Stomach smooth muscle (tissue), 2 donors: ENCODE measurements around the gene RALB.

ENCODE experiments used
- H3K27ac ChIP-seq: one replicate; pipeline ENCODE4 v1.7.0; 2013; ENCODE audit warnings: mild to moderate bottlenecking, low read length, inconsistent platforms
- H3K27me3 ChIP-seq, 2 donors: one replicate each; pipeline ENCODE4 v1.7.0; 2013; ENCODE audit warnings: low read length in 2 of 2; ENCODE audit not compliant: insufficient read depth in 2 of 2, control insufficient read depth in 1 of 2
- H3K36me3 ChIP-seq, 2 donors: one replicate each; pipeline ENCODE4 v1.7.0; 2013; ENCODE audit warnings: low read length in 2 of 2; ENCODE audit not compliant: control insufficient read depth in 2 of 2, insufficient read depth in 2 of 2
- H3K4me1 ChIP-seq: one replicate; pipeline ENCODE4 v1.7.0; 2013; ENCODE audit warnings: low read length; ENCODE audit not compliant: control insufficient read depth, insufficient read depth
- H3K4me3 ChIP-seq, 2 donors: one replicate each; pipeline ENCODE4 v1.7.0; 2013; ENCODE audit warnings: low read length in 2 of 2
- H3K9ac ChIP-seq, 2 donors: one replicate each; pipeline ENCODE4 v1.7.0; 2013; ENCODE audit warnings: low read length in 2 of 2, mild to moderate bottlenecking in 1 of 2
- H3K9me3 ChIP-seq, 2 donors: one replicate each; pipeline ENCODE4 v1.7.0; 2013; ENCODE audit warnings: low read length in 2 of 2; ENCODE audit not compliant: control insufficient read depth in 2 of 2
- donor health status: healthy.
- donor health status: Pancreatic carcinoma.

The RALB gene

DNA sequence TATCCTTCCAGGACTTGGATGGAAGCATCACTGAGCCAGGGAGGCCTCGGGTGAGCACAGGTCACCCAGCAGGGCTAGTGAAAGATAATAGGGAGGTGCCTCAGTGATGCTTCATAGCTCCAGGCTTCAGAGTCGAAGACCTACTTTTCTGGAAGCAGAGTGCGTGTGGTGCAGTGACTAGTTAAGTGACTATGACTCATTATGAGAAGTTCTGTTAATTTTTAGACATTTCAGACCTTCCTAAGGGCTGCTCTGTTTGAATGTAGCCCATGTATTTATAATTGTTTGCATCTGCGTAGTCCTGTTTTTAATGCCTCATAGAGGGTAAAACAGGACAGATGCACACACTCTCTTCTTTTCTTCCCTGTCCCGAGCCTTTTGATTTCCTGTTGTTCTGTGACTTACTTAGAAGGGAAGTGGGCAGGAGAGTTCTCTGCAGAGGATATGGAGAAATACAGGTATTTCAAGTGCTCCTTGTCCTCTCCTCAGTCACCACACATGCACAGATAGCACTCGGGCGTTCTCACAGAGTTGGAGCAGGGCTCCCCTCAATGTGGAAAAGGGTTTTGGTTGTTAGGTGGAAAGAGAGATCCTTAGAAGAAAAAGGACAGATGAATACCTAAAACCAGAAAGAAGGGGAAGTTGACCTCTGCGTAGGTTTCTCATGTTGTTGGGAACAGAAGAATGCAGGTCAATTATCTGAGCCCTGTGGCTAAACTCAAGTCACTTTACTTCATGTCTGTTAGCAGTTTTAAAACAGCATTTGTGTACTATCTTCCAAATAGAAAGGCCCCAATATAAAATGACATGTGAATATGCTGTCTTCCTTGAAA, 34.7 kb downstream of the RALB start:
- H3K4me3 ChIP-seq, result no peak overlapping the region
- no peaks in the 10 kb centered on the region for H3K9me3 ChIP-seq
- no peak overlapping the region for H3K27ac ChIP-seq
- H3K27me3 ChIP-seq, result no peaks in the 10 kb centered on the region
- H3K36me3 ChIP-seq, result peaks cover 9 to 10% of the 10 kb centered on the region in 2 donors
- no peak overlapping the region for H3K9ac ChIP-seq
- H3K4me1 ChIP-seq, result no peaks in the 10 kb centered on the region

DNA sequence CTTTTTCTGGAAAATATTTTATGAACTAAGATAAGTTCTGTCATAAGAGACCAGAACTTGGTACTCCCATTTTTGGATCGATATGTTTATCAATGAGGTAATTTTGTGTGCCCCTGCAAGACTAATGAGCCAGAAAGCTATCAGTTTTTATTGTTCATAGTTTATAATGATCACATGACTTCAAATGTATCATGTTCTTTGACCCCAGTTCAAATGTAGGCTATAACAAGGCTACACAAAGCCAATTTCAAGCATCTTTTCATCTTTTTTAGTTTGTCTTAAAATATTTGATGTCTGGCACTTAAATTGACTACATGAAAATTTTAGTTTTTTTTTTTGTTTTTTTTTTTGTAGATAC, 35.3 kb downstream of the RALB start:
- Histone ChIP-seq H3K36me3 (peaks cover 9 to 10% of the 10 kb centered on the region in 2 donors), H3K9ac (no peak overlapping the region), H3K4me3 (no peak overlapping the region), H3K27me3 (no peaks in the 10 kb centered on the region), H3K27ac (no peak overlapping the region), H3K9me3 (no peaks in the 10 kb centered on the region), H3K4me1 (no peaks in the 10 kb centered on the region)

DNA sequence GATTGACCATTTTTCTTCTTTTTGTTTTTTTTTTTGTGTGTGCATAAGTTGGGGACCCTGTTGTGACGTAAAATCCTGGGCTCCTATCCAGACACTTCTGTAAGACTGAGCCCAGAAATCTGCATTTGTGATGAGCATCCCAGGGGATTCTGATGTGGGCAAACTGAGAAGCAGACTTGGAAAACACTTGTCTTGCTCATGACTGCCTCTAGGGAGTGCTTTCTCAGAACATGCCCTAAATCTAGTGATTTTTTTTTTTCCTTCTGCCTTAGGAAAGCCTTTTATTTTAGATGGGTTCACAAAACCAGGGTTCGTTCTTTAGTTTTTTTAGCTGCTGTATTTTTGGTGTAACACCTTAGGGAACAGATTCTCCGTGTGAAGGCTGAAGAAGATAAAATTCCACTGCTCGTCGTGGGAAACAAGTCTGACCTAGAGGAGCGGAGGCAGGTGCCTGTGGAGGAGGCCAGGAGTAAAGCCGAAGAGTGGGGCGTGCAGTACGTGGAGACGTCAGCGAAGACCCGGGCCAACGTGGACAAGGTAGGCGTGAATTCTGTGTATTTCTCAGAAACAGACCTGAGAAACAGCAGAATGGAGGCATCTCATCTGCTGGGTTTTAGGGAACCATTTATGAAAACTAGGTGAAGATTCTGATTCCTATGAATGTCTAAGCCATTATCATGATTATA, 36.7 kb downstream of the RALB start:
- Histone ChIP-seq H3K4me1 (no peaks in the 10 kb centered on the region), H3K9ac (no peak overlapping the region), H3K9me3 (no peaks in the 10 kb centered on the region), H3K27me3 (no peaks in the 10 kb centered on the region), H3K4me3 (no peak overlapping the region), H3K27ac (no peak overlapping the region), H3K36me3 (peaks cover 14 to 20% of the 10 kb centered on the region in 2 donors)

DNA sequence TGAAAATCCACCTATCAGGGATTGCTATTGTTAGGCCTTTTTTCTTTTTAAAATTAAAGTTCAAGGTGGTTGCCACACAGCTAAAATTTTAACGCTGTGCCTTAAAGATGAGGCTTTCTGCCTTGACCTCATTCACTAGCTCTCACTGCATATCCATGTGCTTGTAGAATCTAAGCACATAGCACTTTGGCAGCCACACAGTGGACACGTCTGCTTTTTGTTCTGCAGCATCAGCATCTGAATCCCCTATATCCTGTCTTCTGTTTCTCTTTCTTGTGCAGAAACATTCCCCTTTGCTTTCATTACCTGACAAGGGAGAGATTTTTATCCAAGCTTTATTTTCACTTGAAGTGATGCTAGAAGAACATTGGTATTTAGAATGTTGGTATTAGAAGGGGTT, 38.1 kb downstream of the RALB start:
- no peak overlapping the region for H3K27ac ChIP-seq
- peaks cover 14 to 23% of the 10 kb centered on the region in 2 donors for H3K36me3 ChIP-seq

GRCh38 chr2:120291401-120292311, 39.0 kb downstream of the RALB start:
- no peaks in the 10 kb centered on the region for H3K4me1 ChIP-seq
- H3K9ac ChIP-seq, result no peak overlapping the region
- no peaks in the 10 kb centered on the region for H3K9me3 ChIP-seq
- H3K27me3 ChIP-seq, result no peaks in the 10 kb centered on the region
- no peak overlapping the region for H3K27ac ChIP-seq
- no peak overlapping the region for H3K4me3 ChIP-seq
- peaks cover 16 to 23% of the 10 kb centered on the region in 2 donors for H3K36me3 ChIP-seq

More for the DNA sequence above, 38.1 kb downstream of the RALB start:
- Histone ChIP-seq H3K9me3 (no peaks in the 10 kb centered on the region), H3K27me3 (no peaks in the 10 kb centered on the region), H3K9ac (no peak overlapping the region), H3K4me3 (no peak overlapping the region), H3K4me1 (no peaks in the 10 kb centered on the region)

GRCh38 chr2:120293096-120294007, 40.7 kb downstream of the RALB start:
- no peak overlapping the region for H3K9ac ChIP-seq
- H3K4me1 ChIP-seq, result no peaks in the 10 kb centered on the region
- no peak overlapping the region for H3K4me3 ChIP-seq
- H3K9me3 ChIP-seq, result no peaks in the 10 kb centered on the region
- H3K27me3 ChIP-seq, result no peaks in the 10 kb centered on the region
- H3K36me3 ChIP-seq, result peaks cover 22 to 31% of the 10 kb centered on the region in 2 donors
- H3K27ac ChIP-seq, result no peak overlapping the region

DNA sequence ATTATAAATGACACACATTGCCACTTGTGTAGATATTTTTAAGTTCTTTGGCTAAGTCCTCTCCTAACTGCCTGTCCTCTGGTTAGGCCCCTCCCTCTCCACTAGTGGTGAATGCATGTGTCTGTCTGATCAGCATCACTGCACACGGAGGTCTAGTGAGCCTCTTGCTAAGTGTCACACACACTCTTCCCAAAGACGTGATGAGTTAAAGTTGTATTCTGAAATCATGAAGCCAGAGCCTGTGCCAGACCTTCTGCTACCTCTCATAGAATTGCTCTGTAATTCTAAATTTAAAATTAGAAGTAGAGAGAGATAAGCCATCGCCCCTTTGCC, 41.3 kb downstream of the RALB start:
- Histone ChIP-seq H3K27ac (no peak overlapping the region), H3K9ac (no peak overlapping the region)

GRCh38 chr2:120298173-120298835, 45.7 kb downstream of the RALB start:
- Histone ChIP-seq H3K27me3 (no peaks in the 10 kb centered on the region), H3K27ac (no peak overlapping the region), H3K9me3 (no peaks in the 10 kb centered on the region), H3K9ac (no peak overlapping the region), H3K4me3 (no peak overlapping the region), H3K36me3 (peaks cover 24 to 28% of the 10 kb centered on the region in 2 donors), H3K4me1 (no peaks in the 10 kb centered on the region)

More for the DNA sequence above, 41.3 kb downstream of the RALB start:
- Histone ChIP-seq H3K4me1 (no peaks in the 10 kb centered on the region), H3K36me3 (peaks cover 22 to 32% of the 10 kb centered on the region in 2 donors), H3K4me3 (no peak overlapping the region), H3K27me3 (no peaks in the 10 kb centered on the region), H3K9me3 (no peaks in the 10 kb centered on the region)

DNA sequence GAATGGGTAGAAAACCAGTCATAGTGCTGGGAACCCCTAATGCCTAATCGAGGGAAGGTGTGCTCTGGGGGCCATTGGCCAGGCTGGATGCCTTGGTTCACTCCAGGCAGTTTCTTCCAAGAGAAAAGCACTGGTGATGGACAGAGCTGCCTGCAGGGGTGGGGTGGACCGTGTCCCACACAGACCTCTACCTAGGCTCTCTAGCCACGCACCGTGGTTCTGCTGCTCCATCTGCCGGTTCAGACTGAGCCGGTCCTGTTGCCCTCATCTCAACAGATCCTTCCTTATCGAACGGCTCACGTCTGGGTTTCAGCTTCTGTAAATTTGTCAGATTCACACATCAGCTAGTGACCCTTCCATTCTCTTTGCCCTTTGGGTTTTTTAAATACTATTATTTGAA, 46.4 kb downstream of the RALB start:
- H3K27me3 ChIP-seq, result no peaks in the 10 kb centered on the region
- H3K27ac ChIP-seq, result no peak overlapping the region
- peaks cover 21 to 22% of the 10 kb centered on the region in 2 donors for H3K36me3 ChIP-seq
- no peaks in the 10 kb centered on the region for H3K4me1 ChIP-seq
- no peak overlapping the region for H3K9ac ChIP-seq
- no peaks in the 10 kb centered on the region for H3K9me3 ChIP-seq
- H3K4me3 ChIP-seq, result no peak overlapping the region
